Cardiac fibroblast (primary cell): ENCODE data around the gene EPS8L3.

ENCODE experiments used
- DNase-seq, 2 donors: peaks; one replicate each; pipeline versions ENCODE4 v3.0.0 to v3.0.0-alpha.2; 2010; ENCODE audit warnings: low read depth in 2 of 2
- H3K4me3 ChIP-seq, 2 donors: replicated peaks in 1 of 2; 1 replicate in 1 of 2; 2 replicates in 1 of 2; pipeline ENCODE4 v1.5.1; 2011; ENCODE audit warnings: low read depth in 2 of 2, low read length in 2 of 2, mild to moderate bottlenecking in 2 of 2, moderate library complexity in 1 of 2
- TF ChIP-seq, protein P1 (sequence below): IDR thresholded peaks from one replicate; pipeline ENCODE4 v1.5.1; 2011; ENCODE audit warnings: low read depth, mild to moderate bottlenecking, low read length, inconsistent platforms

EPS8L3 gene

DNA sequence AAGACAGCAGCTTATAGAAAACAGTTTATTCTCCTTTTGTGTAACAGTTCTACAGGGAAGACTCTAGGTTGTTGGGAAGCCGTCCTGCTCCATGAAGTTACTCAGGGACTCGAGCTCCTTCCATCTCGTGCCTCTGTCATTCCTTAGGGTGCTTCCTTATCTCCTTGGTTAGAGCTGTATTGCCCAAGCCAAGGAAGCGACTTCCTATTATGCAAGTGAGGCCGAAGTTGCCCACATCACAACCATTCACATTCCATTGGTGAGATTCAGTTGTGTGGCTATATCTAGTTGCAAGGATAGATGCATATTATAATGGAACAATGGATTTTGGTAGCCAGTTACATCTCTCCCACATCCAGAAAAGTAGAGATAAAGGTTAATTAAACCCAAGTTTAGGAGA lies 42.7 kb downstream of the EPS8L3 start:
- no peak overlapping the region for H3K4me3 ChIP-seq
- DNase-seq = peak; percentile 42 to 48
- TF ChIP-seq, protein P1, sequence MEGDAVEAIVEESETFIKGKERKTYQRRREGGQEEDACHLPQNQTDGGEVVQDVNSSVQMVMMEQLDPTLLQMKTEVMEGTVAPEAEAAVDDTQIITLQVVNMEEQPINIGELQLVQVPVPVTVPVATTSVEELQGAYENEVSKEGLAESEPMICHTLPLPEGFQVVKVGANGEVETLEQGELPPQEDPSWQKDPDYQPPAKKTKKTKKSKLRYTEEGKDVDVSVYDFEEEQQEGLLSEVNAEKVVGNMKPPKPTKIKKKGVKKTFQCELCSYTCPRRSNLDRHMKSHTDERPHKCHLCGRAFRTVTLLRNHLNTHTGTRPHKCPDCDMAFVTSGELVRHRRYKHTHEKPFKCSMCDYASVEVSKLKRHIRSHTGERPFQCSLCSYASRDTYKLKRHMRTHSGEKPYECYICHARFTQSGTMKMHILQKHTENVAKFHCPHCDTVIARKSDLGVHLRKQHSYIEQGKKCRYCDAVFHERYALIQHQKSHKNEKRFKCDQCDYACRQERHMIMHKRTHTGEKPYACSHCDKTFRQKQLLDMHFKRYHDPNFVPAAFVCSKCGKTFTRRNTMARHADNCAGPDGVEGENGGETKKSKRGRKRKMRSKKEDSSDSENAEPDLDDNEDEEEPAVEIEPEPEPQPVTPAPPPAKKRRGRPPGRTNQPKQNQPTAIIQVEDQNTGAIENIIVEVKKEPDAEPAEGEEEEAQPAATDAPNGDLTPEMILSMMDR = no peak

DNA sequence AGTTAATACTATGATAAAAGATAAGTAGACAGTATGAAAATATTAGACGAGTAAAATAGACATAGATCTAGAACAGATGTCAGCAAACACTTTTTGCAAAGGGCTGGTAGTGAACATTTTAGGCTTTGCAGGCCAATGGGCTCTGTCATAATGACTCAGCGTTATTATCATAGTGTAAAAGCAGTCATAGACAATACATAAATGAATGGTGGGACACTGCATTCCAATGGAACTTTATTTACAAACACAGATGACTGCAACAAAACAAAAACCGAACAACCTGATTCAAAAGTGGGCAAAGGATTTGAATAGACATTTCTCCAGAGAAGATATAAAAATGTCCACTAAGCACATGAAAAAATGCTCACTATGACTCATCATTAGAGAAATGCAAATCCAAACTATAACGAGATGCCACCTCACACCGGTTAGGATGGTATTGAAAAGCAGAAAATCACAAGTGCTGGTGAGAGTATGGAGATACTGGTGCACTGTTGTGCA lies 44.3 kb downstream of the EPS8L3 start:
- TF ChIP-seq, protein P1 = no peak
- DNase-seq = peak; percentile 51 to 79
- no peak overlapping the region for H3K4me3 ChIP-seq

DNA sequence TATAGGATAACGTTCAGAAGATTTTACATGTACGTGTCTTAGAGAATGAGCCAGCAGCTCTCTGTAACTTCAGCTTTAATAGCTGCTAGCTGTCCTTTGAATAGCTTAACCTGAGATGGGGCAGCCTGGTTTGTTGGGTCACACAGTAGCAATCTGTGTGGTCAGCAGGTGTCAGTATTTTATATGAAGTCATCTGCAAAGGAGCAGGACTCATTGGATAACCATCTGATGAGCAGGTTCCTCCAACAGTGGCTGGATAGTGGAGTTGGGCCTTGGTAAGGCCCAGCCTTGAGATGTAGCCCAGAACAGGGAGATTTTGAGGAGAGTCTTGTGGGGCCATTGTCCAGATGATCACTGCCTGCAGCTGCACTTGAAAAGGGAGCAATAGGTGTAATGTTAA lies 45.2 kb downstream of the EPS8L3 start:
- TF ChIP-seq, protein P1 = no peak
- no peak overlapping the region for H3K4me3 ChIP-seq
- DNase-seq = peak in 1 of 2 donors; percentile 27

DNA sequence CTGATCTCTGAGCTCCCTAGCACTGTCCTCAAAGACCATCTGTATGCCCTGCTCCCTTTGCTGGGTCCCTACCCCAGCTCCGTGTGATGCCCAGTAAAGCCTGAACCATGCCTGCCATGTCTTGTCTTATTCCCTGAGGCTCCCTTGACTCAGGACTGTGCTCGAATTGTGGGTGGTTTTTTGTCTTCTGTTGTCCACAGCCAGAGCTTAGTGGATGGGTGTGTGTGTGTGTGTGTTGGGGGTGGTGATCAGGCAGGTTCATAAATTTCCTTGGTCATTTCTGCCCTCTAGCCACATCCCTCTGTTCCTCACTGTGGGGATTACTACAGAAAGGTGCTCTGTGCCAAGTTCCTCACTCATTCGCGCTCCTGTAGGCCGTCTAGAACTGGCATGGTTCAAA lies 46.0 kb downstream of the EPS8L3 start:
- H3K4me3 ChIP-seq = no peak overlapping the region
- DNase-seq = no peak
- TF ChIP-seq, protein P1 = no peak

DNA sequence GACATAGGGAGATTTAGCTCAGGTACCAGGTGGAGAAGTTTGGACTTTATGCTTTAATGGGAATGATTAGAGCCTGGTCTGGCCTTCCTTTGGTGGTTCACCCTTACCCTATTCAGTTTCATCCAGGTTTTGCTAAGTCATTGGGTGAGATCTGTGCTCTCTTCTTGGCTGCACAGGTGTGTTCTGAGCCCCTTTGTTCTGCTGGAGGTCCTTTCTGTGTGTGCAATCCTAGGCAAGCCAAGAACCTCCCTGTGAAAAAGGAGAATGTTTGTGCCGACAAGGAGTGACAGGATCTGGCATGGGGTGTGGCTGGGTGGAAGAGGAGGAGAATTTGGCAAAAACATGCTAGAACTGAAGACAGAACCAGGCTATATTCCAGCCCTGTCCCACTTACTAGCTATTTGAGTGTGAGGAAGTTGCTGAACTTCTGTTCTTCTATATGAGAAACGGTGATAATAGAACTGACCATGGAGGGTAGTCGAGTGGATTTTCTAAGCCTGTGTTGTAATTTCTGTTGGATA lies 47.1 kb downstream of the EPS8L3 start:
- H3K4me3 ChIP-seq = no peak overlapping the region
- DNase-seq = peak in 1 of 2 donors; percentile 7
- TF ChIP-seq, protein P1 = no peak

DNA sequence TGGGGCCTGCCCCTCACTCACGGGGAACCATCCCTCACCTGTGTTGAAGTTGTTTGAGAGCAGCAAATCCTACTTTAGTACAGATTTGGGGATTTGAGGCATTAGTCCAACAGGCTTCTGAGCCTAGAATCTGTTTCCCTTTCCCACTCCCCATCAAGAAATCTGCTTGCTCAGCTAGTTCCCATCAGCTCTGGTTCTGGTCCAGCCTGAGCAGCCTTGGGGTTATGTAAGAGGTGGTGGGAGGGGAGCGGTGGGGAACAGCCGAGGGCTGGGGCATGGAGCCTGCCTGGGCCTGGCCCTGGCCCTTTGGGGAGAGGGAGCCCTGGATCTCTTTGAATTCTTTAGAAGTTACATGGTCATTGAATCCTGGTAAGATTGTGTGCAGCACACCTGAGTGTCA lies 47.6 kb downstream of the EPS8L3 start:
- TF ChIP-seq, protein P1 = no peak

More for the DNA sequence above, 47.6 kb downstream of the EPS8L3 start:
- DNase-seq = no peak
- no peak overlapping the region for H3K4me3 ChIP-seq
